Gastrocnemius medialis (tissue), 4 donors: Measurements from ENCODE around the gene ZRANB3.

Source experiments
- CTCF ChIP-seq, 5 experiments: fragments of 450-650 bp in 3 of 5; fragments of 200-600 bp in 2 of 5; sonication (generic) in 2 of 5; IDR thresholded peaks in 4 of 5; conservative IDR thresholded peaks in 1 of 5; 1 replicate in 4 of 5; 2 replicates in 1 of 5; pipeline ENCODE4 v1.5.1; 2016 to 2019; ENCODE audit warnings: antibody characterized with exemption in 5 of 5, mild to moderate bottlenecking in 3 of 5, moderate library complexity in 3 of 5
- POLR2A ChIP-seq, 2 donors: fragments of 450-650 bp; IDR thresholded peaks; one replicate each; pipeline ENCODE4 v1.6.1; 2017; ENCODE audit warnings: antibody characterized with exemption in 2 of 2, mild to moderate bottlenecking in 2 of 2, moderate library complexity in 2 of 2

GRCh38 chr2:135245071-135245470 lies 285.9 kb downstream of the ZRANB3 start:
- TF ChIP-seq CTCF (IDR thresholded peaks at IDR 0.05 in 4 of 5, conservative IDR thresholded peaks at IDR 0.05 in 1 of 5) (no peak), POLR2A (IDR thresholded peaks at IDR 0.05) (no peak)
